ENCODE data around the gene FAM186B.
"Not testable (repeated sequence)": the region's sequence is repeated elsewhere in the genome, so short reads cannot be mapped to it uniquely, and the experiment has no call there.

The FAM186B gene

GRCh38 chr12:49633703-49634345 is 28.4 kb upstream of the FAM186B start:
- DNase-seq: peak; percentile 52

- DNase-seq: no peak
These were observed 27.7 kb upstream of the FAM186B start for GRCh38 chr12:49632986-49633702.

- DNase-seq: no peak
These were observed 27.0 kb upstream of the FAM186B start for GRCh38 chr12:49632401-49632800.

GRCh38 chr12:49631336-49631907 is 26.0 kb upstream of the FAM186B start:
- DNase-seq: no peak

DNA sequence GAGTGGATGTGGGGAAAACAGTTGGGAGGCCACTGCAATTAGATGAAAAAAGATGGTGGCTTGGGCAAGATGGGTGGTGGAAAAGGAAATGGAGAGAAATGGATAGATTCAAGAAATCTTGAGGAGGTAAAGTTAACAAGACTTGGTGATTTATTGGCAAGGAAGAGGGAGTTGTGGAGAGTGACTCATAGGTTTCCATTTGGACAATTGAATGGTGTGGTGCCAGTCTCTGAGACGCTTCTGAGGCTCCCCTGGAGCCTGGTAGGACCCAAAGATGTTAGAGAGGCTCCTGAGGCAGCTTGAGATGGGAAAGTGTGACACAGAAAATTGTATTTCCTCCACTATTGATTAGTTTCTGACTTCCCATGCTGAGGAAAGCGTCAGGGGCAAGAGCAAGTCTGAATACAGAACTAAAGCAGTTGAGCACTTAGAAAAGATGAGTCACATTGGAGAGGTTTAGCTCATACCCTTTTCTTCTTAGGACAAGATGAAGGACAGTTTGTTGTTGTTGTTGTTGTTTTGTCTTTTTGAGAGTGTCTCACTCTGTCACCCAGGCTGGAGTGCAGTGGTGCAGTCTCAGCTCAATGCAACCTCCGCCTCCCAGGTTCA is 22.4 kb upstream of the FAM186B start:
- no peak for DNase-seq

GRCh38 chr12:49626836-49627235 is 21.4 kb upstream of the FAM186B start:
- no peak for DNase-seq

- DNase-seq: no peak
These were observed 20.9 kb upstream of the FAM186B start for GRCh38 chr12:49626169-49626835.

DNA sequence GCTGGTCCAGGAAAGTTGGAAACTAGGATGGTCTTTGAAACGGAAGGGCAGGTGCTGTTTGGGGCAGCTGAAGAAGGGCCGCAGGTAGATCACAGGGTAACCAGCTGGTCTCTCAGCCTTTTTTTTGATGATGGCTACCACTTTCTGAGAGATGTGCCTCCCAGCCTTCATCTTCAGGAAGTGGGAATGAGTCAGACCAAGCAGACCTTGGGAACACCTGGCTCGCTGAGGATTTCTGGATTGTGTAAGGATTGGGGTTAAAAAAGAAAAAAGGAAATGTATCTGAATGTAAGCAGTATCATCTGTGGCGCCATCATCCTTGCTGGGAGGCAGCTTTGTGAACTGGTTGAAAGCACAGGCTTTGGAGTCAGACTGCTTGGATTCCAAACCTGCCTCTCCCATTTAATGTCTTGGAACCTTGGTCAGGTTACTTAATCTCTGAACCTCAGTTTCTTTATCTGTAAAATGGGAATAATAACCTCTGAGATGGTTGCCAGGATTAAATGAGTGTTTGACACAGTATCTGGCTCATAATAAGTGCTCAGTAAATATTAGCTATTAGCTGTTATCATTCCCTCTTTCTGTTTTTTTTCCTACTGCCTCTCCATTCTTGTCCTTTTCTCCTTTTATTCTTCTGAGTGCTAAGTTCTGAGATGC is 19.6 kb upstream of the FAM186B start:
- no peak for DNase-seq

GRCh38 chr12:49623142-49623904 is 17.9 kb upstream of the FAM186B start, which contains the start of gene PRPF40B:
PRPF40B (plus strand) TSS chr12:49623561; CDS start chr12:49623591, 30 bp downstream.
- DNase-seq: peak; percentile 94

DNA sequence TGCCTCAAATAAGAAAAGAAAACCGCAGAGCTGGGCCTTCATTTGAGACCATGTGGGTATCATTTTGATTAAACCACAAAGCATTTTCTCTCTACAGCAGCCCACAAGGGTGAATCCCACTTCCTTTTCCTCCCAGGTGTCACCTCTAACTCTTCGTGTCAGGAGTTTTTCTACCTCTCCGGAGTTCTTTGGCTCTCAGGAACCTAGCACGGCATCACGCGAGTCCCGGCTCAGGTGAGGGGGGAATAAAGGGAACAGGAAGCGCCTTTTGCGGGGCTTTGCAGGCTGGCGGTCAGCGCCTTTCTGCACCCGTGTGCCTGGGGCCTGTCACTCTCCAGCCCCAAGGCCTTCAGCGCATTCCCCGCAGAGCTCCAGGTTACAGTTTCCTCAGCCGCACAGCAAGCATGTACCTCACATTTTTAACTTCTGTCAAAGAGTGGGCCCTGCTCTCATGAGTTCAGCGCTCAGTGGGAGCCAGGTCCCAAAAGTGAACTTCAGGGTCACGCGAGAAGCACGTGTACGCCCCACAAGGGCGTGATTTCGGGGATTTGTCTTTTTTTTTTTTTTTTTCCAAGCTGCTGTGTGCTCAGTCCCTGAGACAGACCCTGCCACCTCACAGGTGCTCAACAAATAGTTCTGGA is 17.2 kb upstream of the FAM186B start:
- DNase-seq: peak; percentile 78

- peak; percentile 75 for DNase-seq
These were observed 16.4 kb upstream of the FAM186B start for GRCh38 chr12:49621651-49622500.

GRCh38 chr12:49619286-49619685 is 13.8 kb upstream of the FAM186B start:
- DNase-seq: no peak

- no peak for DNase-seq
These were observed 13.1 kb upstream of the FAM186B start for GRCh38 chr12:49618576-49618975.

DNA sequence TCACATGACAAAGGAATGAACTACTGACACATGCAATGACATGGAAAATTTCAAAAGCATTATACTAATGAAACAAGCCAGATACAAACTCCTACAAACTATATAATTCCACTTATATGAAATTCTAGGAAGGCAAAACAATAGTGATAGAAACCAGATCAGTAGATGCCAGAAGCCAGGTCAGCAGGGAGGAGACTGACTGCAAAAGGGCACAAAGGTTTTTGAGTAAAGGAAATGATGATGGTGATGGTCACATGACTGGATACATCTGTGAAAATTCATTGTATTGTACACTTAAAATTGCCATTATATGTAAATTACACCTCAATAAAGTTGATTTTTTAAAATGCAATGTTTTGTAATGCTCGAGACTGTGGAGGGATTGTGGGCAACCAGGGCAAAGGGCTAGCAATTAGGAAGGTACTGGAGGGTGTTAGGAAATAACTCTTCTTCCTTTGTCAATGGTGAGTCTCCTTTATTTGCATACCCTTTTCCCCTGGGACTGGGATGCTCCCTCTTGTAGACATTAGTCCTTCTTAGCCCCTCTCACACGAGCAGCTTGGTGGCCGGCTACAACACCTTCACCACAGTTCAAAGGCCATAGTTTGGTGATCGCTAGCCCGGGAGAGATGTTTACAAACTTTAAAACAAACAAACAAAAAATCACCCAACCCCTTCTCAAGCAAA is 11.2 kb upstream of the FAM186B start:
- DNase-seq: no peak

DNA sequence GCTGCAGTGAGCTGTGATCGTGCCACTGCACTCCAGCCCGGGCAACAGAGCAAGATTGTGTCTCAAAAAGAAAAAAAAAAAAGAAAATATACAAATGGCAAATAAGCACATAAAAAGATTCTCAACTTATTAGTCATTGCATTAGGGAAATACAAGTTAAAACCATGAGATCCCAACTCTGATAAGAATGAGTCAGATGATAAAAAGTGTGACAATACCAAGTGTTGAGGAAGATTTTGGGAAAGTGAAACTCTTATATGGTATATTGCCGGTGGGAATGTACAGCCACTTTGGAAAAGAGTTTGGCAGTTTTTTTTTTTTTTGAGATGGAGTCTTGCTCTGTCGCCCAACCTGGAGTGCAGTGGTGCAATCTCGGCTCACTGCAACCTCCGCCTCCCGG is 10.3 kb upstream of the FAM186B start:
- DNase-seq: no peak

DNA sequence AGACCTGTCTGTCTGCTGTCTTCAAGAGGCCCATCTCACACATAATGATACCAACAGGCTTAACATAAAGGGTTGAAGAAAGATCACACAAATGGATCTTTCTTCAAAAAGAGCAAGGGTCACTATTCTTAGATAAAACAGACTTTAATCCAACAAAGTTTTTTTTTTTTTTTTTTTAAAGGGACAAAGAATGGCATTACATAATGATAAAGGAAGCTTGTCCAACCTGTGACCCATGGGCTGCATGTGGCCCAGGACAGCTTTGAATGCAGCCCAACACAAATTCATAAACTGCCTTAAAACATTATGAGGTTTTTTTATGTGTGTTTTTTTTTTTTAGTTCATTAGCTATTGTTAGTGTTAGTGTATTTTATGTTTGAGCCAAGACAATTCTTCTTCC is 6.8 kb upstream of the FAM186B start:
- no peak for DNase-seq

GRCh38 chr12:49610785-49611184 is 5.3 kb upstream of the FAM186B start:
- DNase-seq: not testable (repeated sequence)

GRCh38 chr12:49609875-49610154 is 4.4 kb upstream of the FAM186B start:
- DNase-seq: no peak

GRCh38 chr12:49609059-49609874 is 3.8 kb upstream of the FAM186B start:
- no peak for DNase-seq
